IMR-90 (cell line): ENCODE results near the gene CMTR1. TPM values are rescaled to one million over a fixed set of nuclear protein-coding genes. Genes with fewer than 3 reads are reported as not detected.

Experiments used
- ATAC-seq: fragments of 200-7000 bp; cut with Tn5 transposase; 2 replicates; pipeline ENCODE4 v1.9.1; 2020; ENCODE audit warnings: low read depth, mild to moderate bottlenecking, moderate library complexity
- BruUV-seq: library from RNA; stranded (reverse); fragments of 400-500 nt; replicated peaks from 2 replicates; lab custom pipeline; 2021; lab: Mats Ljungman, UMichigan
- CTCF ChIA-PET: fragments of 300-600 bp; formaldehyde crosslinking; extraction: SDS; loops from one replicate; lab custom pipeline; 2021; ENCODE audit warnings: antibody characterized with exemption; lab: Yijun Ruan, JAX
- POLR2A ChIA-PET: fragments of 300-600 bp; sonication (Branson Sonifier 250); formaldehyde crosslinking; loops from one replicate; lab custom pipeline; 2022; ENCODE audit warnings: antibody characterized with exemption; ENCODE audit not compliant: unreplicated experiment; lab: Charles Lee
- DNase-seq: peaks from one replicate; pipeline ENCODE4 v3.0.0; 2013
- H2AFZ ChIP-seq: replicated peaks from 2 replicates; pipeline ENCODE3; 2013; ENCODE audit warnings: low read length, mild to moderate bottlenecking; ENCODE audit not compliant: poor library complexity
- H2AK5ac ChIP-seq: 2 replicates; pipeline ENCODE4 v1.6.1; 2013; ENCODE audit warnings: low read depth, low read length, inconsistent platforms
- H2AK9ac ChIP-seq: replicated peaks from 2 replicates; pipeline ENCODE3; 2013; ENCODE audit warnings: mild to moderate bottlenecking, low read depth, low read length, moderate library complexity; ENCODE audit not compliant: poor library complexity
- H2BK120ac ChIP-seq: 2 replicates; pipeline ENCODE4 v1.6.1; 2013; ENCODE audit warnings: low read depth, low read length, inconsistent platforms
- H2BK15ac ChIP-seq: 3 replicates; pipeline ENCODE4 v1.6.1; 2013; ENCODE audit warnings: low read depth, low read length, inconsistent platforms
- H2BK20ac ChIP-seq: 2 replicates; pipeline ENCODE4 v1.6.1; 2013; ENCODE audit warnings: low read depth, mild to moderate bottlenecking, inconsistent platforms, low read length, moderate library complexity
- H2BK5ac ChIP-seq: 2 replicates; pipeline ENCODE4 v1.6.1; 2013; ENCODE audit warnings: mild to moderate bottlenecking, low read depth, low read length, inconsistent platforms; ENCODE audit not compliant: poor library complexity, severe bottlenecking
- H3K14ac ChIP-seq: replicated peaks from 2 replicates; pipeline ENCODE4 v1.6.1; 2013; ENCODE audit warnings: low read depth, low read length, inconsistent platforms
- H3K18ac ChIP-seq: 2 replicates; pipeline ENCODE4 v1.6.1; 2013; ENCODE audit warnings: low read depth, low read length, control low read depth
- H3K23ac ChIP-seq: 2 replicates; pipeline ENCODE4 v1.6.1; 2013; ENCODE audit warnings: low read depth, low read length, inconsistent platforms
- H3K27ac ChIP-seq: 2 replicates; pipeline ENCODE4 v1.5.1; 2013; ENCODE audit warnings: mild to moderate bottlenecking, control low read depth, low read length; ENCODE audit not compliant: insufficient read depth
- H3K27me3 ChIP-seq: 2 replicates; pipeline ENCODE4 v1.6.1; 2013; ENCODE audit warnings: low read length; ENCODE audit not compliant: control insufficient read depth, insufficient read depth
- H3K36me3 ChIP-seq: 2 replicates; pipeline ENCODE4 v1.6.1; 2013; ENCODE audit warnings: low read length, mixed read lengths; ENCODE audit not compliant: control insufficient read depth, insufficient read depth
- H3K4ac ChIP-seq: 2 replicates; pipeline ENCODE4 v1.6.1; 2013; ENCODE audit warnings: low read depth, low read length, inconsistent platforms
- H3K4me1 ChIP-seq: 2 replicates; pipeline ENCODE4 v1.6.1; 2013; ENCODE audit warnings: low read length, mixed read lengths; ENCODE audit not compliant: control insufficient read depth, insufficient read depth
- H3K4me2 ChIP-seq: 2 replicates; pipeline ENCODE4 v1.6.1; 2013; ENCODE audit warnings: low read depth, mild to moderate bottlenecking, control low read depth, low read length, moderate library complexity
- H3K4me3 ChIP-seq: 2 replicates; pipeline ENCODE4 v1.5.1; 2013; ENCODE audit warnings: low read depth, mild to moderate bottlenecking, control low read depth, low read length, moderate library complexity; ENCODE audit not compliant: insufficient read depth
- H3K56ac ChIP-seq: 2 replicates; pipeline ENCODE4 v1.6.1; 2013; ENCODE audit warnings: low read length, inconsistent platforms; ENCODE audit not compliant: insufficient read depth; ENCODE audit errors: extremely low read depth
- H3K79me1 ChIP-seq, 2 experiments: 2 replicates each; pipeline ENCODE4 v1.6.1; 2013; ENCODE audit warnings: low read length in 2 of 2, inconsistent platforms in 1 of 2, low read depth in 1 of 2
- H3K9ac ChIP-seq: 2 replicates; pipeline ENCODE4 v1.6.1; 2013; ENCODE audit warnings: low read depth, low read length, control low read depth
- H3K9me1 ChIP-seq: 2 replicates; pipeline ENCODE4 v1.6.1; 2013; ENCODE audit warnings: low read length, inconsistent platforms; ENCODE audit not compliant: insufficient read depth
- H3K9me3 ChIP-seq: 2 replicates; pipeline ENCODE4 v1.6.1; 2013; ENCODE audit warnings: low read length; ENCODE audit not compliant: control insufficient read depth, insufficient read depth
- H4K20me1 ChIP-seq: 2 replicates; pipeline ENCODE4 v1.6.1; 2013; ENCODE audit warnings: low read length, inconsistent platforms; ENCODE audit not compliant: insufficient read depth
- H4K5ac ChIP-seq: 2 replicates; pipeline ENCODE4 v1.6.1; 2013; ENCODE audit warnings: mild to moderate bottlenecking, low read depth, low read length, control low read depth
- H4K8ac ChIP-seq, 2 experiments: 2 replicates each; pipeline ENCODE4 v1.6.1; 2013; ENCODE audit warnings: low read depth in 2 of 2, low read length in 2 of 2, control low read depth in 1 of 2, inconsistent platforms in 1 of 2
- H4K91ac ChIP-seq: 2 replicates; pipeline ENCODE4 v1.6.1; 2013; ENCODE audit warnings: low read depth, low read length, inconsistent platforms; ENCODE audit not compliant: insufficient read depth
- BHLHE40 ChIP-seq: fragments of 150-350 bp; IDR thresholded peaks from 2 replicates; pipeline ENCODE4 v1.6.1; 2016; ENCODE audit warnings: mild to moderate bottlenecking, low read depth, low read length
- CEBPB ChIP-seq: IDR thresholded peaks from 2 replicates; pipeline ENCODE4 v1.6.1; 2012; ENCODE audit warnings: low read depth, low read length, improper control_type of control experiment
- CHD1 ChIP-seq: IDR thresholded peaks from 2 replicates; pipeline ENCODE4 v1.6.1; 2012; ENCODE audit warnings: low read depth, low read length, improper control_type of control experiment
- MAFK ChIP-seq: IDR thresholded peaks from 2 replicates; pipeline ENCODE4 v1.6.1; 2012; ENCODE audit warnings: low read depth, low read length, improper control_type of control experiment
- MAZ ChIP-seq: IDR thresholded peaks from 2 replicates; pipeline ENCODE4 v1.6.1; 2012; ENCODE audit warnings: low read depth, mild to moderate bottlenecking, low read length, improper control_type of control experiment, moderate library complexity, borderline replicate concordance
- MXI1 ChIP-seq: IDR thresholded peaks from 2 replicates; pipeline ENCODE4 v1.6.1; 2012; ENCODE audit warnings: low read depth, mild to moderate bottlenecking, low read length, moderate library complexity, borderline replicate concordance
- NFE2L2 ChIP-seq: fragments of 150-350 bp; IDR thresholded peaks from 2 replicates; pipeline ENCODE4 v1.6.1; 2016; ENCODE audit warnings: low read depth, mild to moderate bottlenecking, low read length
- POLR2A ChIP-seq: IDR thresholded peaks from 2 replicates; pipeline ENCODE4 v1.6.1; 2012; ENCODE audit warnings: mild to moderate bottlenecking, low read depth, low read length
- RAD21 ChIP-seq: IDR thresholded peaks from 2 replicates; pipeline ENCODE4 v1.6.1; 2012; ENCODE audit warnings: low read length, improper control_type of control experiment
- SMC3 ChIP-seq: fragments of 150-350 bp; IDR thresholded peaks from 2 replicates; pipeline ENCODE4 v1.6.1; 2016; ENCODE audit warnings: low read depth, mild to moderate bottlenecking, antibody characterized with exemption, low read length, moderate library complexity
- WGBS, 2 experiments: methylation state at CpG; one replicate each; pipeline versions ENCODE4 v1.1.5 to v1.1.7; 2013; ENCODE audit warnings: missing lambda C conversion rate in 2 of 2; ENCODE audit not compliant: insufficient read length in 1 of 2; ENCODE audit errors: extremely low coverage in 2 of 2; 5-methylcytosine and 5-hydroxymethylcytosine counted together
- dilution Hi-C: fragments of 300-500 bp; cut with HindIII; formaldehyde crosslinking; loops from one replicate; pipeline ENCODE4 v1.14.3; 2018; ENCODE audit warnings: low sequenced_read_pairs; ENCODE audit not compliant: unreplicated experiment
- in situ Hi-C: fragments of 300-500 bp; cut with MboI; formaldehyde crosslinking; loops from 3 replicates; pipeline ENCODE4 v1.14.3; 2019; ENCODE audit warnings: low sequenced_read_pairs, inconsistent platforms, mixed read lengths
- intact Hi-C: fragments of 100-400 bp; cut with micrococcal nuclease; formaldehyde crosslinking; loops from 2 replicates; pipeline ENCODE4 v1.10.0; 2022
- polyA plus RNA-seq, 3 experiments: library from polyadenylated mRNA; depleted of rRNA; stranded (reverse); fragments of >200 nt; gene quantifications; 2 replicates each; pipeline ENCODE4 v1.2.3, GENCODE V29; 2012; ENCODE audit warnings: low replicate concordance in 1 of 3
- total RNA-seq: library from RNA; depleted of rRNA; stranded (reverse); fragments of >200 nt; gene quantifications from 2 replicates; pipeline ENCODE4 v1.2.3, GENCODE V29; 2012
- TF ChIP-seq, protein P1 (sequence below): conservative IDR thresholded peaks from 2 replicates; pipeline ENCODE4 v1.5.1; 2012; ENCODE audit warnings: mild to moderate bottlenecking, low read depth, low read length, improper control_type of control experiment

The CMTR1 gene
- total and polyA plus RNA-seq, 2 of the 4 experiments (the other 2 are of a cell fraction): 22.6 to 30.1 TPM

DNA sequence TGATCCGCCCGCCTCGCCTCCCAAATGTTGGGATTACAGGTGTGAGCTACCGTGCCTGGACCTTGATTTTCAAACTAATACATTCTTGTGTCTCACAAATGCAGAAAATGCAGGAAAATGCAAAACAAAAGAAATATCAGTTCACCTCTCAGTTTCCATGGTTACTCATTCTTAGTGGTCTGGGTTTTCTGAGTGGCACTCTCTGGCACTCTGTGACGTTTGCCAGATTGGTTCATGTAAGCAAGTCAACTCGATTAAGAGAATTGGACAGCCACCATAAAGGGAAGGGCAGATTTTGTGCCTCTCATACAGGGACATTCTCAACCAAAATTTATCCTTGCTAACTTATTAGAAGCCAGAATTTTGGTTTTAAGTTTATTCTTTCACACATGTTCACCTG, 8.6 kb downstream of the CMTR1 start:
- WGBS, 2 experiments: 100% methylated on average over 1 of the region's 6 CpGs; no CpG with 5 or more reads in 1 of the 2 experiments

More for the DNA sequence above, 8.6 kb downstream of the CMTR1 start:
- intact Hi-C loops: no loop called here
- Histone ChIP-seq H3K27me3 (no peaks in the 10 kb centered on the region), H3K4me2 (no peak overlapping the region), H2AFZ (no peak overlapping the region), H4K20me1 (peaks cover 4% of the 10 kb centered on the region; the same call in 1 of the 2 replicates), H2AK5ac (no peak overlapping the region), H3K4me3 (no peak overlapping the region), H4K5ac (no peak overlapping the region), H3K27ac (no peak overlapping the region), H2BK15ac (no peak overlapping the region), H4K91ac (no peak overlapping the region), H3K23ac (no peak overlapping the region), H2BK20ac (no peak overlapping the region), H3K56ac (no peak overlapping the region), H3K36me3 (peaks cover 20% of the 10 kb centered on the region), H4K8ac (no peak overlapping the region), H2BK5ac (no peak overlapping the region), H3K79me1 (peaks cover 38 to 39% of the 10 kb centered on the region in 2 experiments), H3K9me3 (no peaks in the 10 kb centered on the region), H3K18ac (no peak overlapping the region), H2AK9ac (no peak overlapping the region), H3K4me1 (no peaks in the 10 kb centered on the region), H2BK120ac (no peak overlapping the region), H3K9me1 (peaks cover 2% of the 10 kb centered on the region; the same call in 1 of the 2 replicates), H3K4ac (no peak overlapping the region), H3K14ac (no peak overlapping the region), H3K9ac (no peak overlapping the region)
- no TSS peak for BruUV-seq
- in situ Hi-C loops: no loop called here
- ChIA-PET CTCF (no interaction called here), POLR2A (interaction anchor here (0.7 kb wide), 1 partner anchor 117 kb away, joined by 3 read pairs; no protein-coding TSS in a partner anchor)
- no peak for DNase-seq
- TF ChIP-seq MXI1: no peak
- TF ChIP-seq RAD21: no peak
- TF ChIP-seq MAZ: no peak
- TF ChIP-seq SMC3: no peak
- TF ChIP-seq NFE2L2: no peak
- TF ChIP-seq MAFK: no peak
- no peak for TF ChIP-seq POLR2A
- TF ChIP-seq BHLHE40: no peak
- TF ChIP-seq, protein P1, sequence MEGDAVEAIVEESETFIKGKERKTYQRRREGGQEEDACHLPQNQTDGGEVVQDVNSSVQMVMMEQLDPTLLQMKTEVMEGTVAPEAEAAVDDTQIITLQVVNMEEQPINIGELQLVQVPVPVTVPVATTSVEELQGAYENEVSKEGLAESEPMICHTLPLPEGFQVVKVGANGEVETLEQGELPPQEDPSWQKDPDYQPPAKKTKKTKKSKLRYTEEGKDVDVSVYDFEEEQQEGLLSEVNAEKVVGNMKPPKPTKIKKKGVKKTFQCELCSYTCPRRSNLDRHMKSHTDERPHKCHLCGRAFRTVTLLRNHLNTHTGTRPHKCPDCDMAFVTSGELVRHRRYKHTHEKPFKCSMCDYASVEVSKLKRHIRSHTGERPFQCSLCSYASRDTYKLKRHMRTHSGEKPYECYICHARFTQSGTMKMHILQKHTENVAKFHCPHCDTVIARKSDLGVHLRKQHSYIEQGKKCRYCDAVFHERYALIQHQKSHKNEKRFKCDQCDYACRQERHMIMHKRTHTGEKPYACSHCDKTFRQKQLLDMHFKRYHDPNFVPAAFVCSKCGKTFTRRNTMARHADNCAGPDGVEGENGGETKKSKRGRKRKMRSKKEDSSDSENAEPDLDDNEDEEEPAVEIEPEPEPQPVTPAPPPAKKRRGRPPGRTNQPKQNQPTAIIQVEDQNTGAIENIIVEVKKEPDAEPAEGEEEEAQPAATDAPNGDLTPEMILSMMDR: no peak
- TF ChIP-seq CEBPB: no peak
- no peak for TF ChIP-seq CHD1
- dilution Hi-C loops: no loop called here
- no peak for ATAC-seq
